Myocyte (in vitro differentiated cells): ENCODE measurements around the gene MMP13. TPM values are rescaled to one million over a fixed set of nuclear protein-coding genes. Genes with fewer than 3 reads are reported as not detected.
"Not testable (repeated sequence)": the region's sequence is repeated elsewhere in the genome, so short reads cannot be mapped to it uniquely, and the experiment has no call there.

Experiments
- DNase-seq: peaks from one replicate; pipeline ENCODE4 v3.0.0-alpha.2; 2012; ENCODE audit warnings: low read depth
- total RNA-seq: library from RNA; depleted of rRNA; stranded (reverse); fragments of >200 nt; gene quantifications from 2 replicates; pipeline ENCODE4 v1.2.3, GENCODE V29; 2014

MMP13 gene
- total RNA-seq, 1 donor from 2014 or later, result not detected

GRCh38 chr11:102936864-102937509 is 18.5 kb downstream of the MMP13 start:
- DNase-seq, result no peak

- no peak for DNase-seq
Measured at GRCh38 chr11:102935514-102935913, 20.0 kb downstream of the MMP13 start.

- no peak for DNase-seq
Measured at GRCh38 chr11:102934735-102935134, 20.8 kb downstream of the MMP13 start.

GRCh38 chr11:102933627-102934026 is 21.9 kb downstream of the MMP13 start:
- DNase-seq, result no peak

- no peak for DNase-seq
Measured at GRCh38 chr11:102932678-102933077, 22.9 kb downstream of the MMP13 start.

- DNase-seq, result no peak
Measured at GRCh38 chr11:102930451-102930850, 25.1 kb downstream of the MMP13 start.

GRCh38 chr11:102929972-102930371 is 25.6 kb downstream of the MMP13 start:
- DNase-seq, result no peak

- no peak for DNase-seq
Measured at GRCh38 chr11:102929166-102929565, 26.4 kb downstream of the MMP13 start.

- no peak for DNase-seq
Measured at GRCh38 chr11:102928247-102928646, 27.3 kb downstream of the MMP13 start.

GRCh38 chr11:102927624-102927990 is 27.9 kb downstream of the MMP13 start:
- peak; percentile 12 for DNase-seq

- no peak for DNase-seq
Measured at GRCh38 chr11:102926961-102927623, 28.4 kb downstream of the MMP13 start.

GRCh38 chr11:102926517-102926916 is 29.0 kb downstream of the MMP13 start:
- no peak for DNase-seq

- no peak for DNase-seq
Measured at GRCh38 chr11:102925988-102926387, 29.5 kb downstream of the MMP13 start.

GRCh38 chr11:102924851-102925380 is 30.6 kb downstream of the MMP13 start:
- peak; percentile 65 for DNase-seq

GRCh38 chr11:102921587-102922220 is 33.8 kb downstream of the MMP13 start:
- no peak for DNase-seq

GRCh38 chr11:102920118-102920684 is 35.3 kb downstream of the MMP13 start:
- no peak for DNase-seq

- no peak for DNase-seq
Measured at GRCh38 chr11:102915044-102915375, 40.5 kb downstream of the MMP13 start.

- peak; percentile 53 for DNase-seq
Measured at GRCh38 chr11:102914238-102915043, 41.1 kb downstream of the MMP13 start.

- peak; percentile 6 for DNase-seq
Measured at GRCh38 chr11:102912482-102912830, 43.1 kb downstream of the MMP13 start.

- no peak for DNase-seq
Measured at GRCh38 chr11:102911758-102912481, 43.6 kb downstream of the MMP13 start.

- not testable (repeated sequence) for DNase-seq
Measured at GRCh38 chr11:102905848-102906247, 49.7 kb downstream of the MMP13 start.
